Stromal cell of bone marrow (primary cell): Measurements from ENCODE around the gene ATP12A.
A peak's percentile ranks its signal among the peaks of the same experiment; 100 is the strongest.

Experiments
- DNase-seq: peaks from one replicate; pipeline ENCODE4 v3.0.0-alpha.2; 2012; ENCODE audit warnings: low read depth

Gene ATP12A

GRCh38 chr13:24663089-24663395 is 17.2 kb upstream of the ATP12A start:
- no peak for DNase-seq

- no peak for DNase-seq
Measured at GRCh38 chr13:24663586-24663985, 16.6 kb upstream of the ATP12A start.

GRCh38 chr13:24664726-24665409 is 15.3 kb upstream of the ATP12A start:
- DNase-seq, result no peak

- no peak for DNase-seq
Measured at GRCh38 chr13:24668511-24668910, 11.7 kb upstream of the ATP12A start.

DNA sequence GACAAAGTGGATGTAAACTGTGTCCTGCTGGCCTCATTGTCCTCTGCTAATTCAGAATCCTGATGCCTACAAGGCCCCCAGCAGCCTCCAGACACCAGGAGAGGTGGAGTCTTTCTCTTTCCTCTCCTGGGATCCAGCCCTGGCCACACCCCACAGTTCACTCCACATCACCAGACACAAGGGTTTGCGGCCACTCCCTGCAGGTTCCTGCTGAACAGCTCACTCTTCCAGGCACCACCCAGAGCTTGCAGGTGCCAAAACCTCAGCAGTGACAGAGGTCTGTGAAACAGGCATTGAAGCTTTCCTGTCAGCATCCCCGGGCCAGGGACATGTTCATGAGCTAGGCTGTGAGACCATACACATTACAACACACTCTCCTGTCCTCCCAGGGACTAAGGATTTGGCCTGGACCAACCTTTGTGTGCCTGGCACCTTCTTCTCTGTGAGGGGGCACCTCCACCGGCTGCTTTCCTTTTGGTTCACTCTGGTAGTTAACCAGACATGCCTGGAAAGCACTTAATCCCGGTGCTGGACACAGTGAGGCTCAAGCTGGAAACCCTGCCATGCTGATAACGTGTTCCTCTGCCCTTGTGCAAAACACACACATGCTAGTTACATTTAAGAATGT is 11.1 kb upstream of the ATP12A start:
- DNase-seq, result no peak

GRCh38 chr13:24670174-24670573 is 10.0 kb upstream of the ATP12A start:
- no peak for DNase-seq

DNA sequence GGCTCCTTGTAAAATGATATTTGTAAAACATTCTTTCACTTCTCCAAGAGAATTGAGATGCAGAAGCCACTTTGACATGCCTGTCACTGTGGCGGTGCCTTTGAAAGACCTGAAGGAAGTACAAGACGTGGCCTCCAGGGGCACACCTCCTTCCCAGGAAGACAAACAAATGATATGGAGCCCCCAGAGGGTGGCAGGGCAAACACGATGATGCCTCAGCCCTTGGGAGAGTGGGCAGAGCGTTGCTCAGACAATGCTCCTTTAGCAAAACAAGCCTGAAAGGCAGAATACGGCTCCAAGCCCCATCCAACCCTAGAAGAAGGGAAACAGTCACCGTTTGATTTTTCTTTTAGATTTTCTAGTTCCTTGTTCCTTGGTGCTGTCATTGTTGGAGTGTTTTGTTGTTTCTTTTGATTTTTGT is 9.2 kb upstream of the ATP12A start:
- no peak for DNase-seq

DNA sequence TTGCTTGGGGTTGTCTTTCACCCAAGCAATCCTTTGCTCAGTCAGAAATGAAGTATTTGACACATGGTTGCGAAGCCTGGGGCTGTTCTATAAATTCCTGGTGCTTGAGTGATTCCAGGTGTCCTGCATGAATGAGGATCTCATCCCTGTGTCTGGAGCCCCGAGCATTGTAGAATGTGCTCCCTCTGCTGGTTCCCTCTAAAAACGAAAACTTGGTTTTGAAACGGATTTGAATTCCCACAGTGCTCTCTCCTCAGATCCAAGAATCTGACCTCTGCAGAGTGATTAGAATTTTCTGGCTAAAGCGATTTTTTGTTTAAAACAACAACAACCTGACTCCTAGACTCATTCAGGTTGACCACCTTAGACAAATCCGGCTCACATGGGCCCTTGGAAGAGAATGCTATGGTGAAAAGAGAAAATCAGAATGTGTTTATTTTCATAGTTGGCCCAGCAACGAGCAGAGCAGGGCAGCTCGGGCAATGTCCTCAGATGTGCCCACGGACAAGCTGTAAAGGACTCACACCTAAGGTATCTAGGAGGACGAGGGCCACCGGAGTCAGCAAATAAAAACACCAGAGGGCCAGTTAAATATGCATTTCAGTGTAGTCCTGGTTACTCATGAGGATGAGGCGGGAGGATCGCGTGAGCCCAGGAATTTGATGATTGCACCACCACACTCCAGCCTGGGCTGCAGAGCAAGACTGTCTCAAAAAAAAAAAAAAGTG is 8.7 kb upstream of the ATP12A start:
- DNase-seq, result peak; percentile 67

- DNase-seq, result no peak
Measured at GRCh38 chr13:24672141-24673132, 7.8 kb upstream of the ATP12A start.

GRCh38 chr13:24675806-24676570 is 4.2 kb upstream of the ATP12A start:
- DNase-seq, result no peak

GRCh38 chr13:24678151-24678550 is 2.1 kb upstream of the ATP12A start:
- DNase-seq, result no peak

- DNase-seq, result no peak
Measured at GRCh38 chr13:24679686-24680085, 522 bp upstream of the ATP12A start.

- DNase-seq, result no peak
Measured at GRCh38 chr13:24680921-24681604, 855 bp downstream of the ATP12A start.

DNA sequence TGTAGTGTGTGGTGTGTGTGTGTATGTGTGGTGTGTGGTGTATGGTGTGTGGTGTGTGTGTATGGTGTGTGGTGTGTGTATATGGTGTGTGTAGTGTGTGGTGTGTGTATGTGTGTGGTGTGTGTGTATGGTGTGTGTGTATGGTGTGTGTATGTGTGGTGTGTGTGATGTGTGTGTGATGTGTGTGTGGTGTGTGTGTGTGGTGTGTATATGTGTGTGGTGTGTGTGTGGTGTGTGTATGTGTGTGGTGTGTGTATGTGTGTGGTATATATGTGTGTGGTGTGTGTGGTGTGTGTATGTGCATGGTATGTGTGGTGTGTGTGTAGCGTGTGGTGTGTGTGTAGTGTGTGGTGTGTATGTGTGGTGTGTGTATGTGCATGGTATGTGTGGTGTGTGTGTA is 1.7 kb downstream of the ATP12A start:
- no peak for DNase-seq

- no peak for DNase-seq
Measured at GRCh38 chr13:24682353-24682752, 2.1 kb downstream of the ATP12A start.

DNA sequence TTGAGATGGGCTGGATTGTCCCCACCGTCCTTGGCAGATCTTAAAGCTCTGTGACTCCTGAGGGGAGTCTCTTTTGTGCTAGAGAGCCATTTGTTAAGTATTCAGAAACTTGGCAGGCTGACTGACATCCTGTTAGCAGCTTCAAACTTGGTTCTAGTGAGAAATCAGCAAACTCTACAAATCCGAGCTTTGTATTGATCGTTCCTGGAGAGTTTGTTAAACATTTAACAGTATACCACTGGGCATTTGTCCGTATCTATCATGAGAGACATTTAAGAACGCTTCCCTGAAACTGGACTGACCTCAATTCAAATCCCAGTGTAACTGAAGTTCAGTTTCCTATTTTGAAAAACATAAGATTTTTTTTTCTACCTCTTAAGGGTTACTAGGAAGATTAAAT is 3.1 kb downstream of the ATP12A start:
- DNase-seq, result no peak

DNA sequence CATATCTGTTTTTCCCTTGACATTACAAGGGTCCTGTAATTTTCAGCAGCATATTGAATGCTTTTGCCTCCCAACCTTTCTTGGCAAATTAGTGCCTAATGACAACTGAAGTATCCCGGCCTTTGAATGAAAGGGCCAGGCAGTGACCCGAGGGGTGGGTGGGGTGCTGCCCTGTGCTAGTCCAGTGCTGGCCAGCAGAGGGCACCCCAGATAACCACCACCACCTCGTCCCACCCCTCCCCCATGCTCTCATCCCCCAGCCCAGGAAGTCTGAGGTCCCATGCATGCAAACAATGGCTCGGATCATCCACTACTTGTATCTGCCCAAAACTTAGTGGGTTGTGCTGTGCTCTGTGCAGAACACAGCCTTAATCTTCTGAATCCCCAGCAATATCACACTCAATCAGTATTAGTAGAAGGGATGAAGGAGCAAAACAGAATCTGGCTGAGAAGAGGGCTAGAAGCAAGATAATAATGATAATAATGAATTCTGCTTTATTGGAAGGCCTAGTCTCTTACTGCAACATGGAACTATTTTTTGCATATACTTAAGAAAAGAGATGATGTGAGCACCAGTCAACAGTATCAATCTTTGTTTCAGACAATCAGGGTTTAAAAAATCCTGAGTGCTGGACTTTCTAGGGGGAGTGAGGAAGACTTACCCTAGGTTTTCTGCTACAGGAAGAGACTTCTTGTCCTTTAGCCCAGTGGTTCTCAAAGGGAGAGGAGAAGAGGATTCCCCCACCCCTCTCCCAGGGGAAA is 3.8 kb downstream of the ATP12A start:
- no peak for DNase-seq

- no peak for DNase-seq
Measured at GRCh38 chr13:24684600-24684998, 4.4 kb downstream of the ATP12A start.

DNA sequence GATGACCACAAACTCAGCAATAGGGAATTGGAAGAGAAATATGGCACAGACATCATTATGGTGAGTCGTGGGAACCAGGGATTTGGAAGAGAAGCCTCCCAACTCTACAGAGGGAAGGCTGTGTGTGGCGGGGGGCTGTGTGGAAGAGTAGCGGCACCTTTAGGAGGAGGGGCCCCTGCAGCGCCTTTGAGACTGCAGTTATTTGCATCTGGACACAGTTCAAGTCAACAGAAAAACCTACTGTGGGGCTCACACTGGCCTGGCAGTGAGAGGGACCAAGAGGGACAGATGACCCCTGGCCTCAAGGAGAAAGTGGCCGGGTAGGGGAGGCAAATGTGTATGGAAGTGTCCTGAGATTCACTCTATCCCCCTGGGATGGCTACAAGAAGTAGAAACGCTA is 5.1 kb downstream of the ATP12A start:
- DNase-seq, result no peak

GRCh38 chr13:24687611-24688010 is 7.4 kb downstream of the ATP12A start:
- DNase-seq, result no peak
